Mucosa of descending colon (tissue), 3 donors: Measurements from ENCODE around the gene CCDC188. TPM values are rescaled to one million over a fixed set of nuclear protein-coding genes. Genes with fewer than 3 reads are reported as not detected.

Experiments
- ATAC-seq: fragments of 200-7000 bp; cut with Tn5 transposase; one replicate; pipeline ENCODE4 v1.9.1; 2020; ENCODE audit warnings: mild to moderate bottlenecking, moderate library complexity
- DNase-seq, 3 donors: peaks; one replicate each; pipeline ENCODE4 v3.0.0-alpha.2; 2020
- H3K36me3 ChIP-seq: fragments of 200-600 bp; one replicate; pipeline ENCODE4 v1.8.0; 2021; ENCODE audit warnings: low read depth, mild to moderate bottlenecking
- H3K4me1 ChIP-seq: fragments of 200-600 bp; one replicate; pipeline ENCODE4 v1.8.0; 2021; ENCODE audit warnings: low read depth, mild to moderate bottlenecking
- H3K4me3 ChIP-seq: fragments of 200-600 bp; one replicate; pipeline ENCODE4 v1.8.0; 2021; ENCODE audit warnings: mild to moderate bottlenecking
- H3K9me3 ChIP-seq: fragments of 200-600 bp; one replicate; pipeline ENCODE4 v1.8.0; 2021; ENCODE audit warnings: mild to moderate bottlenecking
- intact Hi-C, 2 donors: fragments of 100-400 bp; cut with DNase I in 1 of 2; cut with micrococcal nuclease in 1 of 2; formaldehyde crosslinking; loops; one replicate each; pipeline versions ENCODE4 v1.11.0 to v1.11.1; 2022; cut with DNase I, micrococcal nuclease
- long read RNA-seq, 2 donors: library from polyadenylated mRNA; unstranded; transcript quantifications; one replicate each; pipeline ENCODE4 v2.0.0, GENCODE V29; 2019 to 2021
- total RNA-seq, 3 donors: library from RNA; stranded (reverse); fragmentation: NEBNext Ultra II Directional in 2 of 3; extraction: Animal tissue kit (Norgen Biotek cat#: 25700) in 2 of 3; gene quantifications; one replicate each; pipeline versions ENCODE4 v1.2.1 to v1.2.4, GENCODE V29; 2021 to 2023
- TF ChIP-seq, protein P1 (sequence below): fragments of 200-600 bp; IDR thresholded peaks from one replicate; pipeline ENCODE4 v1.8.0; 2022; ENCODE audit warnings: antibody characterized with exemption, mild to moderate bottlenecking
- donor health status: DM: no; HTN: no; CAD: no; lungs with moderate emphysema.
- donor health status: DM: no; HTN: no; CAD: no.
- donor health status: DM: no; HTN: yes; CAD: no.

Gene CCDC188
- under 1 TPM; 0.41 to 0.98 (median 0.65) TPM for total RNA-seq
- long read RNA-seq, donor 1, partial matches to known transcripts: 0 of 4 reads
- long read RNA-seq, donor 1, other reads (novel, unspliced or antisense): 4 of 4 reads
- long read RNA-seq, donor 2: 0 reads

DNA sequence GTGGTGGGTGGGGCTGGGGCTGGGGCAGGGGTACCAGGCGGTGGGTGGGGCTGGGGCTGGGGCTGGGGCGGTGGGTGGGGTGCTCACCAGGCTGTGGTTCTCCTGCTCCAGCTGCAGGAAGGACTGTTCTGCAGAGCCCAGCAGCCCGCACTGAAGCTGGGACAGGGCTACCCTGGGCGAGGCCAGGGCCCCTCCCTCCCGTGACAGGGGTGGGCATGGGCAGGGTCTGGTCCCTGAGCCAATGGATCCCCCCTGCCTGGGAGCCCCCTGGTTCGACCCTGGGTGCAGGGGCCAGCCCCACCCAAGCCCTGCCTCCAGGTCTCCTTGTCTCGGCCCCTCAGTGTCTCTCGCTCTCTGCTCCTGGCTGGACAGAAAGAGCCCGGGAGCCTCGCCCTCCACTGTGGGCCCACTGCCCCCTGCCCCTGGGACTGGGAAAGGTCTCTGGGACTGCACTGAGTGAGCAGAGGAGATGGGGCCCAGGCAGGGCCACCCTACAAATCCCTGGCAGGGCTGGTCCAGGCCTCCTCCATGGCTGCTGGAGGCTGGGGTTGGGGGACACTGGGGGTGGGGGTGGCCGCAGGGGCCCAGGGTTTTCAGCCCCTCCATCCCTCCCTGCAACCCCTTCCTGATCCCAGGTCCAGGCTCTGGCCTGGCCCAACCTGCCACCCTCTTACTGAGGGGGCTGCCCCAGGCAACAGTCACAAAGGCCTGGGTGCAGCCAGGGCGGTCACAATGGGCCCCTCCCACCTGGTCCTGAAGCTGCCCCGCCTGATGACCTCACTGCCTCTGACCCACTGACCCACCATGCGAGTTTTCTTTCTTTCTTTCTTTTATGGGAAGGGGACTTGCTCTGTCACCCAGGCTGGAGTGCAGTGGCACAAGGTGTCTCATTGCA is at the start of gene CCDC188:
CCDC188 (minus strand) TSS at position 675 of the 895 bp plus-strand sequence; CDS start at position 606, 69 bp downstream.
- no peaks in the 10 kb centered on the region for H3K9me3 ChIP-seq
- intact Hi-C loops: loop anchor here in 1 of 2 donors (10.0 kb wide), 1 partner anchor 124 kb away; no protein-coding TSS in a partner anchor
- H3K4me1 ChIP-seq: no peaks in the 10 kb centered on the region
- no peak for ATAC-seq
- TF ChIP-seq, protein P1, sequence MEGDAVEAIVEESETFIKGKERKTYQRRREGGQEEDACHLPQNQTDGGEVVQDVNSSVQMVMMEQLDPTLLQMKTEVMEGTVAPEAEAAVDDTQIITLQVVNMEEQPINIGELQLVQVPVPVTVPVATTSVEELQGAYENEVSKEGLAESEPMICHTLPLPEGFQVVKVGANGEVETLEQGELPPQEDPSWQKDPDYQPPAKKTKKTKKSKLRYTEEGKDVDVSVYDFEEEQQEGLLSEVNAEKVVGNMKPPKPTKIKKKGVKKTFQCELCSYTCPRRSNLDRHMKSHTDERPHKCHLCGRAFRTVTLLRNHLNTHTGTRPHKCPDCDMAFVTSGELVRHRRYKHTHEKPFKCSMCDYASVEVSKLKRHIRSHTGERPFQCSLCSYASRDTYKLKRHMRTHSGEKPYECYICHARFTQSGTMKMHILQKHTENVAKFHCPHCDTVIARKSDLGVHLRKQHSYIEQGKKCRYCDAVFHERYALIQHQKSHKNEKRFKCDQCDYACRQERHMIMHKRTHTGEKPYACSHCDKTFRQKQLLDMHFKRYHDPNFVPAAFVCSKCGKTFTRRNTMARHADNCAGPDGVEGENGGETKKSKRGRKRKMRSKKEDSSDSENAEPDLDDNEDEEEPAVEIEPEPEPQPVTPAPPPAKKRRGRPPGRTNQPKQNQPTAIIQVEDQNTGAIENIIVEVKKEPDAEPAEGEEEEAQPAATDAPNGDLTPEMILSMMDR: no peak
- no peaks in the 10 kb centered on the region for H3K36me3 ChIP-seq
- H3K4me3 ChIP-seq: no peak within 1 kb of the TSS
- no peak for DNase-seq

DNA sequence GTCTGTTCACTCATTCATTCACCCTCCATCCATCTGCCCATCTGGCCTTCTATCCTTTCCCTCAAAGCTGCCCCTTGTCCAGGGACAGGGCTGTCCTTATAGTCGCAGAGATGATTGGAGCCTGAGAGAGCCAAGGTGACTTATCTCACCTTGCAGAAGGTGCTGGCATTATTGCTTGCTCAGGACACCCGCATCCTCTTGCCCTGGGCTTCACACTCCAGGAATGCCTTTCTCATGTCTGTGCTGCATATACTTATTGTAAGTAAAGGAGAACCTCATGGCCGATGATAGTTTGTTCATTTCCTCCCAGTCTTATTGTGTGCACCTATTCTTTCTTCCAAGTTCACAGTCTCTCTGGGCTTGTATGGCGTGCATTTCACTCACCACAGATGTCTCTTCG is 49.1 kb upstream of the CCDC188 start:
- TF ChIP-seq, protein P1: no peak
- Histone ChIP-seq H3K4me1 (no peaks in the 10 kb centered on the region), H3K4me3 (no peak overlapping the region), H3K9me3 (no peaks in the 10 kb centered on the region), H3K36me3 (no peaks in the 10 kb centered on the region)
- ATAC-seq (no peak), DNase-seq (no peak)
- intact Hi-C loops: no loop called here

DNA sequence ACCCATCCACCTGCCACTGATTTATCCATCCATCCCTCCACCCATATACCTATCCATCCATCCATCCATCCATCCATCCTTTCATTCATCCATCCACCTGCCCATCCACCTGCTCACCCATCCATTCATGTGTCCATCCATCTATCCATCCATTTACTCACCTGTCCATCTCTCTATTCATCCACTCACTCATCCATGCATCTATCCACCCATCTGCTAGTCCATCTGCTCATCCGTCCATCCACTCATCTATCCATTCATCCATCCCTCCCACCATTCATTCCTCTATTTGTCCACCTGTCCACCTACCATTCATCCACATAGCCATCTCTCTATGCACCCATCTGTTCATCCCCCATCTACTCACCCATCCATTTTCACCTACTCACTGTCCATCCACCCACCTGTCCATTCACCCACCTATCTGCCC is 48.6 kb upstream of the CCDC188 start:
- Histone ChIP-seq H3K9me3 (no peaks in the 10 kb centered on the region), H3K4me3 (no peak overlapping the region), H3K4me1 (no peaks in the 10 kb centered on the region), H3K36me3 (no peaks in the 10 kb centered on the region)
- ATAC-seq (no peak), DNase-seq (no peak)
- intact Hi-C loops: no loop called here
- TF ChIP-seq, protein P1: no peak

DNA sequence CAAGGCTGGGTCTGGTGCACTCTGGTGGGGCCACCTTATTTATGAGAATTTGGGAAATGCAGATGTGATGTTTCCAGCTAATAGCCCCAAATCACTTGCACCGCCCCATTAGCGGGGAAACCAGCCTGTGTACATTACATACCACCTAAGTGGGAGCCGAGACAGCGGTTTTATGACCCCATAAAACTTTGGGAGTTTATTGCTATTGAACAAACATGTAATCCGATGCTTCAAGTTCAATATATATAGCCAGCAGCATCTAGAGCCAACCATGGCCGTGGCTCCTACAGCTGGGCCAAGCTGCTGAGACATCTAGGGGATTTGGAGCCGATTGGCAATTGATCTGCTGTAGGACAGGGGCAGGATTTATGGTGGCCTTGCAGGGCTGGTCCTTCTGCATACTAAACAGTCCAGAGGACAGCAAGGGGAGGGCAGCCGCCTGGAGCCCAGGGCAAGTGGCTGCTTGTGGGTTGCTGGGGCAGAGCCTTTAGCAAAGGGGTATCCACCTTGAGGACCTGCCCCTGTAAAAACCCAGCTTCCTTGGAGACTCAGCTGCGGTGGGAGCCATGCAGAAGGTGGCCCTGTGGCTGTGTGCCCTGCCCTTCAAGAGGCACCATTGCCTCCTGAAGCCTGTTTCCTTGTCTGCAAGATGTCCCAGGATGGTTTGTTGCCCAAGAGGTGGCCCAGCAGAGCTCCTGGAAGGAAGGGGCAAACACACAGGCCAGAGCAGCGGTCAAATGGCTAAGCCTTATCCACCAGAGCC is 47.9 kb upstream of the CCDC188 start:
- H3K36me3 ChIP-seq: no peaks in the 10 kb centered on the region
- ATAC-seq (no peak), DNase-seq (no peak)
- TF ChIP-seq, protein P1: no peak
- no peak overlapping the region for H3K4me3 ChIP-seq
- intact Hi-C loops: no loop called here
- no peaks in the 10 kb centered on the region for H3K9me3 ChIP-seq
- H3K4me1 ChIP-seq: no peaks in the 10 kb centered on the region

DNA sequence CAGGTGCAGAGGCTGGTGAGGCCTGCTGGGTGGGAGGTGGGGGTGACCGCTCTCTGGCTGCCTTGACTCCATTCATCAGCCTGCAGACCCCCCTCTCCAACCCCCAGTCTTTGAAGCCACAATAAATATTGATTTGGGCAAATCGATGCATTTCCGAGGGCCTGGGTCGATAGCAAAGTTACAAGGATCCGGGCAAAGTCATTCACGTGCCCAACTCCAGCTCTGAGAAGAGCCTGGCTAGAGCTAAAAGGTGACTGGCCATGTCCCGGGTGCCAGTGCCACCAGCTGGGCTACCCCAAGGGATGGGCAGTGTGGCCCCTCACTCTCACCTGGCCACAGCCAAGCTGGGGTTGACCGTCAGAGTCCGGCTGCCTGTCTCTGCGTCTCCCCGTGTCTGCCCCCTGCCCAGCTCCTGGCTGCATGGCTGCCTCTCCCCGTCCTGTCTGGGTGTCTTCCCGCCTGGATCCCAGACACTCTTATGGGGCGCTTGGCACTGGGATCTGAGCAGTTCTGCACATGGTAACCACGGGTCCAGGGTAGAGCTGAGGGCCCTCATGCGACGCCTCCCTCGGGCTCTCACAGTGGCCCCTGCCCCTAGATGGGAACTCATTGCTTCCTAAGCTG is 46.7 kb upstream of the CCDC188 start:
- ATAC-seq: no peak

More for the DNA sequence above, 46.7 kb upstream of the CCDC188 start:
- Histone ChIP-seq H3K36me3 (no peaks in the 10 kb centered on the region), H3K4me1 (no peaks in the 10 kb centered on the region), H3K9me3 (no peaks in the 10 kb centered on the region), H3K4me3 (no peak overlapping the region)
- DNase-seq: no peak
- intact Hi-C loops: no loop called here
- TF ChIP-seq, protein P1: no peak
